IPS-NIHi7 (cell line): ENCODE measurements around the gene NAPEPLD.
"Not testable (repeated sequence)": the region's sequence is repeated elsewhere in the genome, so short reads cannot be mapped to it uniquely, and the experiment has no call there.

Experiments used
- DNase-seq: peaks from one replicate; pipeline ENCODE4 v3.0.0; 2012; ENCODE audit warnings: mixed read lengths; ENCODE audit errors: extremely low spot score

NAPEPLD gene

DNA sequence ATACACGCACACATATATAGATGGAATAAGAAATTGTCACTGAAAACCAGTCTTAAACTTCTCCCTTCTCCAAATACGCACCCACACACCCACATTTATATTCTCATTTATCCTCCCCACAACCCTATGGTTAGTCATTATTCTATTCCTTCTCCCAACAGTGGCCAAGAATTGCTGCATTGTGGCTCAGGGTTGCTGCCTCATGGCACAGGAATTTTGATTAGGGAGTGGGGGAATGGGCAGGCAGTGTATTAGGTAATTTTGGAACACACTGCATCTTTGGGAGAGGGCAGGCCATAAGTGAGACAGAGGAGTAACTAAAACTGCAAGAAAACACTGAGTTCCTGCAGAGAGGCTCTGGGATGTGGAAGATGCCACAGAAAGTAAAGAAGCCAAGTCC is 35.7 kb downstream of the NAPEPLD start:
- DNase-seq = no peak

- DNase-seq = not testable (repeated sequence)
These were observed 42.2 kb downstream of the NAPEPLD start for GRCh38 chr7:103106703-103107070.

DNA sequence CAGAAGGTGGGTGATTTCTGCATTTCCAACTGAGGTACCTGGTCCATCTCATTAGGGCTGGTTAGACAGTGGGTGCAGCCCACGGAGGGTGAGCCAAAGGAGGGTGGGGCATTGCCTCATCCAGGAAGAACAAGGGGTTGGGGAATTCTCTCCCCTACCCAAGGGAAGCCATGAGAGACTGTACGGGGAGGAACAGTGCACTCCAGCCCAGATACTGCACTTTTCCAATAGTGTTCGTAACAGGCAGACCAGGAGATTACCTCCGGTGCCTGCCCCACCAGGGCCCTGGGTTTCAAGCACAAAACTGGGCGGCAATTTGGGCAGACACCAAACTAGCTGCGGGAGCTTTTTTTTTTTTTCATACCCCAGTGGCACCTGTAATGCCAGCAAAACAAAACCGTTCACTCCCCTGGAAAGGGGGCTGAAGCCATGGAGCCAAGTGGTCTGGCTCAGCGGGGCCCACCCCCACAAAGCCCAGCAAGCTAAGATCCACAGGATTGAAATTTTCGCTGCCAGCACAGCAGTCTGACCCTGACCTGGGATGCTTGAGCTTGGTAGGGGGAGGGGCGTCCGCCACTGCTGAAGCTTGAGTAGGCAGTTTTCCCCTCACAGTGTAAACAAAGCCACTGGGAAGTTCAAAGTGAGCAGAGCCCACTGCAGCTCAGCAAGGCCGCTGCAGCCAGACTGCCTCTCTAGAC is 42.7 kb downstream of the NAPEPLD start:
- no peak for DNase-seq

DNA sequence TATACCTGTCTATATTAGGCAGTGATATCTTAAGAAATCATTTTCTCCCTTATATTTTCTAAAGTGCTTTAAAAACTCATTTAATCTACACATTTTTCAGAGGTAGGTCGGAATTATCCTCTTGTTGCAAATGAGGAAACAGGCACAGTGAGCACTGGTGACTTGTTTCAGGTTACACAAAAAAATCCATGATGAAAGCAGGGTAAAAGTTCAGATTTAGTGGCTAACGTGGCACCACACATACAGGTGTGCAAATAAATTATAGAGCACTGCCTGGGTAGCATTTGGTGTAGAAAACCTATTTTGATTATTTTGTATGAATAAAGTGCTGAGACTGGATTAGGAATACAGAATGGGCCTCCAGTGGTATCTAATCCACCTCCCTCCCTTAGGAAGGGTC is 47.4 kb downstream of the NAPEPLD start:
- DNase-seq = no peak

DNA sequence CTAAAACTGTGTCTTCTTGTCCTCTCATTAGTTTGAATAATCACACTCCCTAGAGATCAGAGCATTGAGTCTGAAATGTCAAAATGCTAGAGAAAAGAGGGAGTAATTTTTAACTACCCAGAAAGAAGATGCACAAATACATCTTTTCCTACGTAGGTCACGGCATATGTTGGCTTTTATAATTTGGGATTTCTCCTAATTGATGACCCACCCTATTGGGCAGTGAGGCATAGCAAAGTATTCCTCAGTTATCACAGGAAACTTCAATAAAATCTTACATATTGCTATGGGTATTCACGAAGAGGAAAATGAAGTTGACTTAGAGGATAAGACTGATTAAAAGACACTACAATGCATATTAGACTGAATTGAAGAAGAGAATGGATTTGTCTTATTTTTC is 48.6 kb downstream of the NAPEPLD start:
- DNase-seq = no peak

DNA sequence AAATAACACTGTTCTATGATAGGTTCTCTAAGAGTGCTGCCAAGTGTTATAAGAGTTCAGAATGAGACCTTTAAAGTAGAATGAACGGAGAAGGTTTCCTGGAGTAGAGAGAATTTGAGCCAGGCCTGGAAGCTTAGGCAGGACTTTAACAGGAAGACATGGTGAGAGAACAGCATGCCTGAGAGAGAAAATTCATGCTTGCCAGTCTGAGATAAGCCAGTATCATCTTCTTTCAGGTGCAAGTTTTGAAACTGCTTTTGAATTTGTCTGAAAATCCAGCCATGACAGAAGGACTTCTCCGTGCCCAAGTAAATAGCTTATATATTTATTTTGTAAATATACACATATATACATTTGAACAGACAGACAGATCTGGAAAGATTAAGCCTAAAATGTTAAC is 51.9 kb downstream of the NAPEPLD start:
- no peak for DNase-seq

- not testable (repeated sequence) for DNase-seq
These were observed 53.3 kb downstream of the NAPEPLD start for GRCh38 chr7:103095558-103095957.

- DNase-seq = no peak
These were observed 54.8 kb downstream of the NAPEPLD start for GRCh38 chr7:103094102-103094501.

GRCh38 chr7:103093429-103093828 is 55.5 kb downstream of the NAPEPLD start:
- DNase-seq = no peak

GRCh38 chr7:103092321-103092720 is 56.6 kb downstream of the NAPEPLD start:
- not testable (repeated sequence) for DNase-seq

DNA sequence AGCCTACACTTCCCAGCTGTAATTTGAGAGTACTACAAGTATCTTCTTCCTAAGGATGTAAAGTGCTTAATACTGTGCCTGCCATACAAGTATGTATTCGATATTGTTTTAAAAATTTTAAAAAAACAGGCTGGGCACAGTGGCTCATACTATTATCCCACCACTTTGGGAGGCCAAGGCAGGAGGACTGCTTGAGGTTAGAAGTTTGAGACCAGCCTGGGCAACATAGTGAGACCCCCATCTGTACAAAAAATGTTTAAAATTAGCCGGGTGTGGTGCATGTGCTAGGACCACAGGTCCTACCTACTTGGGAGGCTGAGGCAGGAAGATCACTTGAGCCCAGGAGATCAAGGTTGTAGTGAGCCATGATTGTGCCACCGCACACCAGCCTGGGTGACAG is 65.7 kb downstream of the NAPEPLD start:
- no peak for DNase-seq

DNA sequence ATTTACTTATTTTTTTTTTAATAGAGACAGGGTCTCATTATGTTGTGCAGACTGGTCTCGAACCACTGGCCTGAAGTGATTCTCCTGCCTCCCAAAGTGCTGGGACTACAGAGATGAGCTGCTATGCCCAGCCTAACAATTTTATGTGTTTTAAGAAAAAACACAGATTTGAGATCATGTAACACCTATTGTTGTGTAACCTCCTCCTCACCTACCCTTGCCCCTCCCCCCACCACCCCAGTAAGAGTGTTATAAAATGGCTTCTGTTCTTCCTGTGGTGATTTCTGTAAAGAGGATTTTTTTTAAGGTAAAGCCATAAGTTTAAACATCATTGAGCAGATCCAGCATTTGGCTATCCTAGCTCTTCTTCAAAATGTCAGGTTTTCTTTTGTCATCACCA is 66.4 kb downstream of the NAPEPLD start:
- no peak for DNase-seq

DNA sequence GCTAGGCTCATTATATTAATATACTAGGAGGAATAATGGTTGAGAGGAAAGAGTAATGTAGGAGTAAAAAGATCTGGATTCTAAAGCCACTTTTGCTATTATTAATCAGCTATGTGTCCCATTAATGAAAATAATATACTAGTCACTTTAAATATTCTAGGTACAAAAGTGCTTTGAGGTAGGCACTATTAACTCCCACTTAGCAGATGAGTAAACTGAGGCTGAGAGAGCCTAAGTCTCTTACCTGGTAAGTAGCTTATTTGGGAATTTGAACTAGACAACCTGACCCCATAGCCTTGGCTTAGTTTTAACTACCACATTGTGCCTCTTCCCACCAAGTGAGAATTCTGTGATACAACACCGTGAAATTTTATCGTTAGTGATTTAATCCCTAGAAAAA is 68.0 kb downstream of the NAPEPLD start:
- DNase-seq = no peak

- DNase-seq = no peak
These were observed 69.1 kb downstream of the NAPEPLD start for GRCh38 chr7:103079836-103080235.

GRCh38 chr7:103078226-103078625 is 70.7 kb downstream of the NAPEPLD start:
- DNase-seq = not testable (repeated sequence)

- no peak for DNase-seq
These were observed 71.6 kb downstream of the NAPEPLD start for GRCh38 chr7:103077318-103077717.

- DNase-seq = no peak
These were observed 72.1 kb downstream of the NAPEPLD start for GRCh38 chr7:103076764-103077163.

GRCh38 chr7:103075337-103075918 is 73.5 kb downstream of the NAPEPLD start:
- peak; percentile 84 for DNase-seq

DNA sequence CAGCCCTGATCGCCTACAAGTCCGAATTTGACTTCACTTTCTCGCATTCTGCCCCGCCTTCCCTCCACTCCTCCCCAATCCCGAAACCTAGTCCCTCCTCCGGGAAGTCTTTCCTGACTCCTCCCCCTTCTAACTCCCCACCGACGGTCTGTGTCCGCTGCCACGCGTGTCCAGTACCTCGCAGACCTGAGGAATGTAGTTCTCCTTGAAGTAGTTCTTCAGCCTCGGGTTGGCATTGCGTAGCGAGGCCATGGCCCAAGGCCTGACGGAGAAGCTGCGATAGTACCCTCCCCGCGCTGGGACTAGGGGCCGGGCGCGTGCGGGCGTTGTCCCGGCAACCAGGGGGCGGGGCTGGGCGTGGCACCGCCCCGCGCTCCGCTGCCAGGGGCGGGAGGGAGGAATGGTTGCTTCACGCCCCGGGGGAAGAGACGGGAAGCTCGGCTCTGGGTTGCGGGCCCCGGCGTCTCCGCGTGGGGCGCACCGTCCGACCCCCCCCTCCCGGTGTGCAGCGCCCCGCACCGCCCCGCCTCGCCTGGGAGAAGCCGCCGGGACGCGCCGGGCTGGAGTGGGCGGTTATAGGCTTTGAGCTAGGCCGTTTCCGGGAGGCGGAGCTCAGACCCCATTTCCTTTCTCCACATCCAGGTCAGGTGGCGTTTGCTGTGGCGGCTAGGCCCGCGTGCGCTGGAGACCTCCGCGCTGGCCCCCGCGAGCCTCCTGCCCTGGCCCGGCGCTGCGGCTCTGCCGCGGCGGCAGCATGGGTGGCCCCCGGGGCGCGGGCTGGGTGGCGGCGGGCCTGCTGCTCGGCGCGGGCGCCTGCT is 74.2 kb downstream of the NAPEPLD start, which contains the start of the genes ARMC10 and FBXL13:
Gene ARMC10, plus strand, starts transcription at position 622 of the 818 bp plus-strand sequence. Its CDS starts 133 bp downstream, at position 755.
Gene FBXL13, minus strand, starts transcription at position 278 of the 818 bp plus-strand sequence.
- peak; percentile 88 for DNase-seq

- DNase-seq = no peak
These were observed 74.8 kb downstream of the NAPEPLD start for GRCh38 chr7:103073989-103074518.

- no peak for DNase-seq
These were observed 77.9 kb downstream of the NAPEPLD start for GRCh38 chr7:103071000-103071399.
